H1 (cell line): ENCODE measurements around the gene BTAF1. TPM values are rescaled to one million over a fixed set of nuclear protein-coding genes. Genes with fewer than 3 reads are reported as not detected.

ENCODE experiments used
- CTCF ChIA-PET: fragments of 300-600 bp; sonication (Branson Sonifier 250); formaldehyde crosslinking; loops from one replicate; lab custom pipeline; 2021; ENCODE audit not compliant: partially characterized antibody; lab: Charles Lee
- POLR2A ChIA-PET: fragments of 300-600 bp; sonication (Branson Sonifier 250); formaldehyde crosslinking; loops from one replicate; lab custom pipeline; 2021; ENCODE audit warnings: inconsistent platforms; ENCODE audit not compliant: partially characterized antibody; lab: Charles Lee
- DNase-seq, 2 experiments: peaks; one replicate each; pipeline versions ENCODE4 v3.0.0 to v3.0.0-alpha.2; 2010 to 2022; ENCODE audit warnings: low spot score in 2 of 2, low read depth in 1 of 2, mixed read lengths in 1 of 2
- FAIRE-seq: peaks from 2 replicates; lab custom pipeline; 2011; peaks lifted over from hg19 to GRCh38; lab: Jason Lieb, UNC
- H2AFZ ChIP-seq: 2 replicates; pipeline ENCODE4 v1.8.1; 2012; ENCODE audit warnings: low read length, inconsistent platforms
- H2AK5ac ChIP-seq: 2 replicates; pipeline ENCODE4 v1.6.1; 2013; ENCODE audit warnings: low read depth, low read length
- H2BK120ac ChIP-seq: replicated peaks from 2 replicates; pipeline ENCODE3; 2013; ENCODE audit warnings: low read depth, low read length, inconsistent platforms
- H2BK12ac ChIP-seq: 2 replicates; pipeline ENCODE4 v1.6.1; 2013; ENCODE audit warnings: low read depth, low read length
- H2BK15ac ChIP-seq: 2 replicates; pipeline ENCODE4 v1.6.1; 2013; ENCODE audit warnings: low read length
- H2BK20ac ChIP-seq: 2 replicates; pipeline ENCODE4 v1.6.1; 2013; ENCODE audit warnings: low read length
- H2BK5ac ChIP-seq: 2 replicates; pipeline ENCODE4 v1.6.1; 2013; ENCODE audit warnings: low read depth, low read length
- H3K14ac ChIP-seq: 2 replicates; pipeline ENCODE4 v1.6.1; 2013; ENCODE audit warnings: inconsistent platforms; ENCODE audit not compliant: insufficient read length
- H3K18ac ChIP-seq: 2 replicates; pipeline ENCODE4 v1.6.1; 2013; ENCODE audit warnings: low read length; ENCODE audit errors: extremely low read depth
- H3K23ac ChIP-seq: 2 replicates; pipeline ENCODE4 v1.6.1; 2013; ENCODE audit warnings: inconsistent platforms; ENCODE audit not compliant: insufficient read length
- H3K23me2 ChIP-seq: 2 replicates; pipeline ENCODE4 v1.6.1; 2013; ENCODE audit warnings: low read depth, low read length
- H3K27ac ChIP-seq: 2 replicates; pipeline ENCODE4 v1.6.1; 2011; ENCODE audit warnings: low read depth, low read length, inconsistent platforms
- H3K27me3 ChIP-seq, 4 experiments: replicated peaks in 1 of 4; 1 replicate in 1 of 4; 2 replicates in 3 of 4; pipeline versions ENCODE4 v1.6.1 to v1.8.1; 2011 to 2013; ENCODE audit warnings: low read length in 3 of 4, mild to moderate bottlenecking in 3 of 4, inconsistent platforms in 2 of 4, mixed read lengths in 2 of 4, moderate library complexity in 1 of 4; ENCODE audit not compliant: control insufficient read depth in 3 of 4, insufficient read depth in 3 of 4; ENCODE audit errors: extremely low read depth in 1 of 4
- H3K36me3 ChIP-seq, 4 experiments: 2 replicates each; pipeline versions ENCODE4 v1.6.1 to v1.8.1; 2011 to 2013; ENCODE audit warnings: mild to moderate bottlenecking in 4 of 4, low read length in 3 of 4, moderate library complexity in 2 of 4, control low read depth in 1 of 4, inconsistent platforms in 1 of 4; ENCODE audit not compliant: insufficient read depth in 4 of 4, control insufficient read depth in 2 of 4
- H3K4ac ChIP-seq: replicated peaks from 2 replicates; pipeline ENCODE3; 2013; ENCODE audit warnings: low read length, low read depth, mixed read lengths, inconsistent platforms; ENCODE audit not compliant: insufficient read length
- H3K4me1 ChIP-seq, 4 experiments: replicated peaks in 1 of 4; 1 replicate in 1 of 4; 2 replicates in 3 of 4; pipeline versions ENCODE4 v1.6.1 to v1.8.1; 2011 to 2013; ENCODE audit warnings: low read length in 3 of 4, inconsistent platforms in 2 of 4, mixed read lengths in 1 of 4; ENCODE audit not compliant: insufficient read depth in 4 of 4, control insufficient read depth in 3 of 4
- H3K4me2 ChIP-seq, 2 experiments: 2 replicates each; pipeline versions ENCODE4 v1.6.1 to v1.8.1; 2011 to 2013; ENCODE audit warnings: low read depth in 2 of 2, low read length in 2 of 2, control low read depth in 1 of 2, inconsistent platforms in 1 of 2, mild to moderate bottlenecking in 1 of 2; ENCODE audit not compliant: insufficient read depth in 1 of 2
- H3K4me3 ChIP-seq, 4 experiments: fragments of 200-600, 300-600 bp in 1 of 4; sonication (generic), shearing (Covaris generic), sonication (Bioruptor Twin) in 1 of 4; 2 replicates each; pipeline versions ENCODE4 v1.5.1 to v1.8.1; 2011 to 2016; ENCODE audit warnings: low read length in 4 of 4, low read depth in 3 of 4, control low read depth in 2 of 4, inconsistent platforms in 2 of 4, mild to moderate bottlenecking in 2 of 4, mixed read lengths in 1 of 4, moderate library complexity in 1 of 4; ENCODE audit not compliant: insufficient read depth in 2 of 4; ENCODE audit errors: extremely low read depth in 1 of 4
- H3K56ac ChIP-seq: replicated peaks from 2 replicates; pipeline ENCODE3; 2013; ENCODE audit warnings: low read depth, mild to moderate bottlenecking, mixed read lengths, low read length, inconsistent platforms; ENCODE audit not compliant: insufficient read length
- H3K79me1 ChIP-seq: 2 replicates; pipeline ENCODE4 v1.6.1; 2013; ENCODE audit warnings: low read depth, low read length, control low read depth
- H3K79me2 ChIP-seq, 2 experiments: 2 replicates each; pipeline versions ENCODE4 v1.6.1 to v1.8.1; 2012 to 2013; ENCODE audit warnings: low read length in 2 of 2, mild to moderate bottlenecking in 2 of 2, inconsistent platforms in 1 of 2; ENCODE audit not compliant: insufficient read depth in 2 of 2, control insufficient read depth in 1 of 2
- H3K9ac ChIP-seq, 4 experiments: replicated peaks in 1 of 4; 1 replicate in 1 of 4; 2 replicates in 3 of 4; pipeline versions ENCODE4 v1.6.1 to v1.8.1; 2011 to 2013; ENCODE audit warnings: low read depth in 3 of 4, low read length in 3 of 4, control low read depth in 2 of 4, mild to moderate bottlenecking in 2 of 4, moderate library complexity in 2 of 4, inconsistent platforms in 1 of 4; ENCODE audit errors: extremely low read depth in 1 of 4
- H3K9me3 ChIP-seq, 2 experiments: 2 replicates each; pipeline versions ENCODE4 v1.6.1 to v1.8.1; 2012 to 2013; ENCODE audit warnings: mild to moderate bottlenecking in 2 of 2, moderate library complexity in 2 of 2, control low read depth in 1 of 2, inconsistent platforms in 1 of 2, low read depth in 1 of 2, low read length in 1 of 2, mixed read lengths in 1 of 2; ENCODE audit not compliant: insufficient read depth in 2 of 2
- H4K20me1 ChIP-seq, 2 experiments: replicated peaks in 1 of 2; 2 replicates each; pipeline versions ENCODE3 to v1.8.1; 2011 to 2013; ENCODE audit warnings: inconsistent platforms in 2 of 2, low read length in 2 of 2, mild to moderate bottlenecking in 1 of 2; ENCODE audit not compliant: insufficient read depth in 2 of 2, control insufficient read depth in 1 of 2
- H4K5ac ChIP-seq: 2 replicates; pipeline ENCODE4 v1.6.1; 2013; ENCODE audit warnings: low read length, low read depth, mixed read lengths, inconsistent platforms; ENCODE audit not compliant: insufficient read length
- H4K8ac ChIP-seq: 2 replicates; pipeline ENCODE4 v1.8.0; 2013; ENCODE audit warnings: mild to moderate bottlenecking, moderate library complexity, low read length, inconsistent platforms; ENCODE audit not compliant: insufficient read depth; ENCODE audit errors: extremely low read depth
- H4K91ac ChIP-seq: replicated peaks from 2 replicates; pipeline ENCODE3; 2013; ENCODE audit warnings: low read length, mixed read lengths, inconsistent platforms; ENCODE audit not compliant: insufficient read length
- CHD2 ChIP-seq: IDR thresholded peaks from 2 replicates; pipeline ENCODE4 v1.6.1; 2012; ENCODE audit warnings: low read length, improper control_type of control experiment
- CTBP2 ChIP-seq: IDR thresholded peaks from 2 replicates; pipeline ENCODE4 v1.7.0; 2011; ENCODE audit warnings: borderline replicate concordance, mild to moderate bottlenecking, moderate library complexity, mixed read lengths, low read length; ENCODE audit not compliant: insufficient read depth, insufficient read length
- FOSL1 ChIP-seq: IDR thresholded peaks from 2 replicates; pipeline ENCODE4 v1.6.1; 2011; ENCODE audit warnings: mild to moderate bottlenecking, low read depth, low read length, moderate library complexity; ENCODE audit not compliant: insufficient read depth
- JUN ChIP-seq: IDR thresholded peaks from 2 replicates; pipeline ENCODE4 v1.6.1; 2011; ENCODE audit warnings: low read depth, mild to moderate bottlenecking, improper control_type of control experiment, low read length
- MAFK ChIP-seq: IDR thresholded peaks from 2 replicates; pipeline ENCODE4 v1.6.1; 2012; ENCODE audit warnings: low read depth, mild to moderate bottlenecking, improper control_type of control experiment, low read length
- SP2 ChIP-seq: IDR thresholded peaks from 2 replicates; pipeline ENCODE4 v1.6.1; 2012; ENCODE audit warnings: mild to moderate bottlenecking, low read length, inconsistent platforms
- SRF ChIP-seq: IDR thresholded peaks from 2 replicates; pipeline ENCODE4 v1.6.1; 2011; ENCODE audit warnings: mild to moderate bottlenecking, low read depth, low read length, moderate library complexity
- TEAD4 ChIP-seq: IDR thresholded peaks from 2 replicates; pipeline ENCODE4 v1.6.1; 2012; ENCODE audit warnings: low read depth, low read length, inconsistent platforms, mixed read lengths
- YY1 ChIP-seq: IDR thresholded peaks from 2 replicates; pipeline ENCODE4 v1.6.1; 2011; ENCODE audit warnings: low read depth, mild to moderate bottlenecking, low read length
- WGBS, 2 experiments: shearing (Covaris generic) in 1 of 2; methylation state at CpG; one replicate each; pipeline versions ENCODE4 v1.1.6 to v1.1.7; 2013 to 2015; ENCODE audit warnings: low lambda C conversion rate in 2 of 2, mixed read lengths in 2 of 2, inconsistent platforms in 1 of 2, low coverage in 1 of 2, missing lambda C conversion rate in 1 of 2; ENCODE audit not compliant: insufficient replicate concordance in 2 of 2, insufficient coverage in 1 of 2, insufficient read length in 1 of 2; ENCODE audit errors: extremely low coverage in 1 of 2, missing lambda C conversion rate in 1 of 2; 5-methylcytosine and 5-hydroxymethylcytosine counted together
- polyA plus RNA-seq, 7 experiments: library from polyadenylated mRNA; depleted of rRNA in 3 of 7; stranded (reverse) in 5 of 7; unstranded in 2 of 7; fragments of >200 nt in 5 of 7; fragments of 200-250 nt in 2 of 7; gene quantifications; 1 replicate in 5 of 7; 2 replicates in 1 of 7; 4 replicates in 1 of 7; pipeline versions ENCODE4 v1.2.1 to v1.2.3, GENCODE V29; 2011 to 2013; ENCODE audit warnings: missing spikeins in 2 of 7, mixed read lengths in 2 of 7
- total RNA-seq: library from RNA; stranded (reverse); fragmentation: NEBNext Ultra II Directional; extraction: Animal tissue kit (Norgen Biotek cat#: 25700); gene quantifications from 2 replicates; pipeline ENCODE4 v1.2.1, GENCODE V29; 2021
- TF ChIP-seq, protein P1 (sequence below): IDR thresholded peaks from 2 replicates; pipeline ENCODE4 v1.6.1; 2012; ENCODE audit warnings: inconsistent platforms

Gene BTAF1
- total and polyA plus RNA-seq, 2 of the 8 experiments (the other 6 are each of a cell fraction or from before 2014, with no cell fraction given) = 24.5 to 39.1 TPM

DNA sequence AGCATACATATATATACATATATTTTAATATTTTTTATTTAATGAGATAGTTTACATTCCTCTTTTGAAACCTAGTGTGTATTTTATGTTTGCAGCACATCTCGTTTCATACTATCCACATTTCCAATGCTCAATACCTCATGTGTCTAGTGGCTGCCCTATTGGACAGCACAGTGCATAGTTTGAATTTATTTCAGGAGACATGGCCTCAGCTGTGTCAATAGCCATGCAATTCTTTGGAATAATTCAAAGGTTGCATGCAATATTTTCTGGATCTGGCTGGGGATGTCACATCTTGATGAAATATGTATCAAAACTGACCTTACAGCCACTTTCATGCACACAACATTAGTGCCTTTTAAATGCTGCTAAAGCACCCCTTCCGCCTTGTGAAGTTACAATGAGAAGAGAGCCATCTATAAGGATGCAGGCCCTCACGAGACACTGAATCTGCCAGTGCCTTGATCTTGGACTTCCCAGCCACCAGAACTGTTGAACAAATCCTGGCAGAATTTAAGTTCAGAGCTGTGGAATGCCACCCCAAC, 27.3 kb upstream of the BTAF1 start:
- H3K79me1 ChIP-seq = no peaks in the 10 kb centered on the region
- FAIRE-seq (no peak), DNase-seq (no peak)
- no peaks in the 10 kb centered on the region for H4K20me1 ChIP-seq
- H3K79me2 ChIP-seq = no peaks in the 10 kb centered on the region
- CTCF ChIA-PET = interaction anchor here (1.0 to 1.5 kb wide), 2 partner anchors 16 to 40 kb away, joined by 3 to 5 read pairs; no protein-coding TSS in a partner anchor
- 0 out of 4 replicates have a peak, but pooled peaks cover 0 to 5% of the 10 kb centered on the region in 2 experiments for H3K9me3 ChIP-seq
- no peak overlapping the region for H3K9ac ChIP-seq
- H2BK5ac ChIP-seq = no peak overlapping the region
- peak overlapping the region; percentile 61 for H3K4ac ChIP-seq
- H4K8ac ChIP-seq = no peak overlapping the region
- H3K14ac ChIP-seq = no peak overlapping the region
- H2AK5ac ChIP-seq = no peak overlapping the region
- H2AFZ ChIP-seq = no peak overlapping the region
- no peak overlapping the region for H2BK12ac ChIP-seq
- H2BK20ac ChIP-seq = no peak overlapping the region
- H3K4me1 ChIP-seq = peaks cover 0 to 3% (median 0%) of the 10 kb centered on the region in 4 experiments; a peak in 2 of 7 replicates
- H3K56ac ChIP-seq = no peak overlapping the region
- H2BK120ac ChIP-seq = no peak overlapping the region
- H3K27me3 ChIP-seq = no peaks in the 10 kb centered on the region
- H3K4me2 ChIP-seq = no peak overlapping the region
- H3K23ac ChIP-seq = no peak overlapping the region
- H3K4me3 ChIP-seq = no peak overlapping the region
- H3K36me3 ChIP-seq = no peaks in the 10 kb centered on the region
- peak overlapping the region; percentile 54 for H4K91ac ChIP-seq
- H3K27ac ChIP-seq = no peak overlapping the region
- H2BK15ac ChIP-seq = no peak overlapping the region
- no peaks in the 10 kb centered on the region for H3K23me2 ChIP-seq
- 92% methylated on average over 3 of the region's 3 CpGs; no CpG with 5 or more reads in 1 of the 2 experiments for WGBS, 2 experiments
- H3K18ac ChIP-seq = no peak overlapping the region
- no peak for TF ChIP-seq MAFK
- no peak for TF ChIP-seq CTBP2
- no peak for TF ChIP-seq SRF
- TF ChIP-seq JUN = no peak
- TF ChIP-seq CHD2 = no peak
- no peak for TF ChIP-seq FOSL1
- TF ChIP-seq YY1 = no peak
- TF ChIP-seq SP2 = no peak
- TF ChIP-seq TEAD4 = no peak
- TF ChIP-seq, protein P1, sequence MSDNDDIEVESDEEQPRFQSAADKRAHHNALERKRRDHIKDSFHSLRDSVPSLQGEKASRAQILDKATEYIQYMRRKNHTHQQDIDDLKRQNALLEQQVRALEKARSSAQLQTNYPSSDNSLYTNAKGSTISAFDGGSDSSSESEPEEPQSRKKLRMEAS = no peak
- H4K5ac ChIP-seq = no peak overlapping the region
- POLR2A ChIA-PET = interaction anchor here (1.0 to 1.2 kb wide), 2 partner anchors 11 to 69 kb away, joined by 3 read pairs; no protein-coding TSS in a partner anchor
